GM12875 (cell line): ENCODE results near the gene NSMCE4A.
"Not testable (repeated sequence)": the region's sequence is repeated elsewhere in the genome, so short reads cannot be mapped to it uniquely, and the experiment has no call there.

ENCODE experiments used
- H3K4me3 ChIP-seq: one replicate; pipeline ENCODE4 v1.5.1; 2011; ENCODE audit warnings: low read depth, low read length, control low read depth
- TF ChIP-seq, protein P1 (sequence below): IDR thresholded peaks from 2 replicates; pipeline ENCODE4 v1.5.1; 2011; ENCODE audit warnings: low read depth, mild to moderate bottlenecking, control low read depth, inconsistent platforms, low read length, moderate library complexity, borderline replicate concordance; ENCODE audit not compliant: insufficient read depth

NSMCE4A gene

DNA sequence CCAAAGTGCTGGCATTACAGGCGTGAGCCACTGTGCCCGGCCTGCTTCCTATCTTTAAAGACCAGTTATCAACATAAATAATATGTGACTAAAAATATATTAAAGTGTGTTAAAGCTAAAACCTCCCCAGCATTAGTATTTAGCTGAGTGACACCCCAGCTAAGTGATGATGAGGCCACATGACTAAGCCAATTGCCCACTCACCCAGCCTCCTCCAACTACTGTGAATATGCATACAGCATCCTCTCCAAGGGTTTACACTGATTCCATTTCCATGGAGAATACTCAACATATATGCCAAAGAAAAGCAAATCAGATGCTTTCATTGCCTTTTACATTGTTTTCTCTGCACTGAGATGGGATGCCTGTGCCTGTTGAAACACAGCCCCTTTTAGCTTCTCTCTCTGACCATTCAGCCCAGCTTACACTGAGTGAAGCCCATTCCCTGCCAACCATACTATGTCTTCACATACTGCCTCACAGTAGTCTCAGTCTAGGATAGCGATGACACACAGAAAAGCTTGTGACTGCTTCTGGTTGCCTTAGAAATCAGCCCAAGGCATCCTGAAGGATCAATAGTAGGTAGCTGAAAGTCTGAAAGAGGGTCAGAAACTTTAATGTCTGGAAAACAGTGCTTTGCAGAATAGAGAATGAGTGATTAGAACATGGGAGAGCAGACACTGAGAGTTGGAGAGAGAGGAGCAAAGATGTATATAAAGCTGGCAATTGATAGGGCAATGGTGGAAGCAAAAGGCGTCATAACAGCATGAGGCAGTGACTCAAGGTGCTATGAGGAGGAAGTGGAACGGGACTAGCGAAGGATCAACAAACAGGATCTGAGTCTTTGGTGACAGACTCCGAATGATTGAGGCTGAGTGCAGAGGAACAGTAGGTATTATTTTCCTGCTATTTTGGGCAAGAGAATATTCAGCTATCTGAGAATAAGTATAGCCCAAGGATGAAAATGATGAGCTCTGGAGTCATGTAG is 27.4 kb downstream of the NSMCE4A start:
- TF ChIP-seq, protein P1, sequence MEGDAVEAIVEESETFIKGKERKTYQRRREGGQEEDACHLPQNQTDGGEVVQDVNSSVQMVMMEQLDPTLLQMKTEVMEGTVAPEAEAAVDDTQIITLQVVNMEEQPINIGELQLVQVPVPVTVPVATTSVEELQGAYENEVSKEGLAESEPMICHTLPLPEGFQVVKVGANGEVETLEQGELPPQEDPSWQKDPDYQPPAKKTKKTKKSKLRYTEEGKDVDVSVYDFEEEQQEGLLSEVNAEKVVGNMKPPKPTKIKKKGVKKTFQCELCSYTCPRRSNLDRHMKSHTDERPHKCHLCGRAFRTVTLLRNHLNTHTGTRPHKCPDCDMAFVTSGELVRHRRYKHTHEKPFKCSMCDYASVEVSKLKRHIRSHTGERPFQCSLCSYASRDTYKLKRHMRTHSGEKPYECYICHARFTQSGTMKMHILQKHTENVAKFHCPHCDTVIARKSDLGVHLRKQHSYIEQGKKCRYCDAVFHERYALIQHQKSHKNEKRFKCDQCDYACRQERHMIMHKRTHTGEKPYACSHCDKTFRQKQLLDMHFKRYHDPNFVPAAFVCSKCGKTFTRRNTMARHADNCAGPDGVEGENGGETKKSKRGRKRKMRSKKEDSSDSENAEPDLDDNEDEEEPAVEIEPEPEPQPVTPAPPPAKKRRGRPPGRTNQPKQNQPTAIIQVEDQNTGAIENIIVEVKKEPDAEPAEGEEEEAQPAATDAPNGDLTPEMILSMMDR = no peak

GRCh38 chr10:121942749-121943416 is 32.1 kb downstream of the NSMCE4A start:
- TF ChIP-seq, protein P1 = no peak
- H3K4me3 ChIP-seq = no peak overlapping the region

More for the DNA sequence above, 27.4 kb downstream of the NSMCE4A start:
- no peak overlapping the region for H3K4me3 ChIP-seq

GRCh38 chr10:121941532-121941931 is 33.5 kb downstream of the NSMCE4A start:
- TF ChIP-seq, protein P1 = no peak
- H3K4me3 ChIP-seq = no peak overlapping the region

GRCh38 chr10:121936295-121936694 is 38.7 kb downstream of the NSMCE4A start:
- H3K4me3 ChIP-seq = no peak overlapping the region
- TF ChIP-seq, protein P1 = no peak

- TF ChIP-seq, protein P1 = no peak
- no peak overlapping the region for H3K4me3 ChIP-seq
These were observed 39.3 kb downstream of the NSMCE4A start for GRCh38 chr10:121935702-121936101.

DNA sequence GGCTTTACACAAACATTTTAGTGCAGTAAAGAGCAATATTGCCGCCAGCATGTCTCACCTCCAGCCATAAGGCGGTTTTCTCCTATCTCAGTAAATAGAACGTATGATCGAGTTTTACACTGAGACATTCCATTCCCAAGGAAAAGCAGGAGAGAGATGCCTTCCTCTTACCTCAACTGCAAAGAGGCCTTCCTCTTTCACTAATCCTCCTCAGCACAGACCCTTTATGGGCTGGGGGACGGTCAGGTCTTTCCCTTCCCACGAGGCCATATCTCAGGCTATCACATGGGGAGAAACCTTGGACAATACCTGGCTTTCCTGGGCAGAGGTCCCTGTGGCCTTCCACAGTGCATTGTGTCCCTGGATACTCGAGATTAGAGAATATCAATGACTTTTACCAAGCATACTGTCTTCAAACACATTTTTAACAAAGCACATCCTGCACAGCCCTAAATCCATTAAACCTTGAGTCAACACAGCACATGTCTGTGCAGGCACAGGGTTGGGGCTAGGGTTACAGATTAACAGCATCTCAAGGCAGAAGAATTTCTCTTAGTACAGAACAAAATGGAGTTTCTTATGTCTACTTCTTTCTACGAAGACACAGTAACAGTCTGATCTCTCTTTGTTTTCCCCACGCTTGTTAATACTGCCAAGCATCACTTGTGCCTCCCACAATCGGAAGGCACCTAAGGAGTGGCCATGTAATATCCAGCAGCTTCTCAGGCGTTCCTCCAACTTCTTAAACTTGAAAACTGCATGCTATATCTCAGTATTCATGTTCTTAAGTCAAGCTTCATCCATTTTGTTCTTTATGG is 44.5 kb downstream of the NSMCE4A start:
- not testable (repeated sequence) for H3K4me3 ChIP-seq

DNA sequence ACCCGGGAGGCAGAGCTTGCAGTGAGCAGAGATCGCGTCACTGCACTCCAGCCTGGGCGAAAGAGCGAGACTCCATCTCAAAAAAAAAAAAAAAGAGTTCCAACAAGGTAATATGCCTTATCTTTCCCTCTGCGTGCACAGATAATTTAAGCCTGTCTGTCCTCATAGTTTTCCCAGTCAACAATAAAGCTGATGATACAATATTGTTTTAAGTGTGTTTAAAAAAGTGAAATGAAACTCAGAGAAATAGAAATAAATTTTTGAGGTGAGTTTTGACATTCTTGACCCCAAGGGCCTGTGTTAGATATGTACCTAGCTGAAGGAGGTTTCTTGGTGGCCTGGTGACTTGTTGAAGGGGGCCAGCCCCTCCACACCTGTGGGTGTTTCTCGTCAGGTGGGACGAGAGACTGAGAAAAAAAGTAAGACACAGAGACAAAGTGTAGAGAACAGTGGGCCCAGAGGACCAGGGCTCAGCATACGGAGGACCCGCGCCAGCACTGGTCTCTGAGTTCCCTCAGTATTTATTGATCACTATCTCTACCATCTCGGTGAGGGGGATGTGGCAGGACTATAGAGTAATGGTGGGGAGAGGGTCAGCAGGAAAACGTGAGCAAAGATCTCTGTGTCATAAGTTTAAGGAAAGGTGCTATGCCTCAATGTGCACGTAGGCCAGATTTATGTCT is 45.3 kb downstream of the NSMCE4A start:
- not testable (repeated sequence) for H3K4me3 ChIP-seq
